ENCODE data around the gene PARD3.
"Not testable (repeated sequence)": the region's sequence is repeated elsewhere in the genome, so short reads cannot be mapped to it uniquely, and the experiment has no call there.

Gene PARD3

GRCh38 chr10:34275626-34276130 lies 539.4 kb downstream of the PARD3 start:
- no peak overlapping the region for H3K27ac ChIP-seq
- no peak for TF ChIP-seq CTCF (conservative IDR thresholded peaks at IDR 0.05)

- no peak overlapping the region for H3K27ac ChIP-seq
- no peak for TF ChIP-seq CTCF (conservative IDR thresholded peaks at IDR 0.05)
Observed at GRCh38 chr10:34274906-34275305, 540.2 kb downstream of the PARD3 start.

GRCh38 chr10:34273340-34273739 lies 541.8 kb downstream of the PARD3 start:
- no peak for TF ChIP-seq CTCF (conservative IDR thresholded peaks at IDR 0.05)
- no peak overlapping the region for H3K27ac ChIP-seq

- TF ChIP-seq CTCF (conservative IDR thresholded peaks at IDR 0.05) = no peak
- no peak overlapping the region for H3K27ac ChIP-seq
Observed at GRCh38 chr10:34272316-34272715, 542.8 kb downstream of the PARD3 start.

- H3K27ac ChIP-seq = not testable (repeated sequence)
Observed at GRCh38 chr10:34268410-34268809, 546.7 kb downstream of the PARD3 start.

GRCh38 chr10:34262985-34263384 lies 552.1 kb downstream of the PARD3 start:
- H3K27ac ChIP-seq = no peak overlapping the region
- TF ChIP-seq CTCF (conservative IDR thresholded peaks at IDR 0.05) = no peak

- TF ChIP-seq CTCF (conservative IDR thresholded peaks at IDR 0.05) = no peak
Observed at GRCh38 chr10:34260904-34261303, 554.2 kb downstream of the PARD3 start.

GRCh38 chr10:34256216-34256615 lies 558.9 kb downstream of the PARD3 start:
- no peak for TF ChIP-seq CTCF (conservative IDR thresholded peaks at IDR 0.05)
- H3K27ac ChIP-seq = no peak overlapping the region

More at GRCh38 chr10:34260904-34261303, 554.2 kb downstream of the PARD3 start:
- no peak overlapping the region for H3K27ac ChIP-seq
